NCI-H526 treated with DMSO at 0.1 percent for 48 hours (cell line): ENCODE results near the gene TOX4.
"Not testable (repeated sequence)": the region's sequence is repeated elsewhere in the genome, so short reads cannot be mapped to it uniquely, and the experiment has no call there.

ENCODE experiments used
- DNase-seq: peaks from one replicate; lab custom pipeline; 2025; lab: John Stamatoyannopoulos, UW

Gene TOX4

DNA sequence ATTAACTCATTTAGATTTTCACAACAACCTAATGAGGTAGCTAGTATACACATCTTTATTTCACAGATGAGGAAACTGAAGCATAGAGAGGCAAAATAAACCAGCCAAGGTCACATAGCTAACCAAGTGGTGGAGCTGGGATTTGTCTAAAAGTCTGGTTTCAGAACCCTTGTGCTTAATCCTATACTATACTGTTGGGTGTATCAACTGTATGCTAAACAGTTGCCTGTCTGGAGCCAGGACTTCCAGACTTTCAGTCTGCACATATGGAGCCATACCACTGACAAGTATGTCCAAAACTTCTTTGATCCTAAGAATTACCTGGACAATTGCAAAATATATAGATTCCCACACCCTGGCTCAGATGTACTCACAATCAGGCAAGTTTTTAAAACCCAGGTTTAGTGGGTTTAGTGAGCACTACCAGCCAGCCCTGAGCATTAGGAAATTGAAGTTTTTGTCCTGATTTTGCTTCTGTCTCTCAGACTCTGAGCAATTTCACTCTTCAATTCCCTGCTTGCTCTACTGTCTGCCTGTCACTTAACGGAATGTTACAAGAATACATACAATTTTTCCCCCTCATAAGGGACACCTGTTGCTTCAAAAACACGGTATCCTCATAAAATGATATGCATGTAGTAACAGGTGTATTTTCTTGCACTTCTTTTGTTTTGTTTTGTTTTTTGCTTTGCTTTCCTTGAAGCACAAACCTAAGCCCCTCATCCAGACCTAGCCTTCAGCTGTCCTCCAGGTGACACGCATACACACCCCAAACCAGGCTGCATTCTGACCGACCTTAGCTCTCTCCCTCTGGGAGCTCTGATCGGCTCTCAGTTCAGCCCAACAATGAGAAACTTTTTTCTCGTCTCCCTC, 58.8 kb downstream of the TOX4 start:
- DNase-seq = no peak

GRCh38 chr14:21536418-21537089, 59.6 kb downstream of the TOX4 start:
- DNase-seq = no peak

DNA sequence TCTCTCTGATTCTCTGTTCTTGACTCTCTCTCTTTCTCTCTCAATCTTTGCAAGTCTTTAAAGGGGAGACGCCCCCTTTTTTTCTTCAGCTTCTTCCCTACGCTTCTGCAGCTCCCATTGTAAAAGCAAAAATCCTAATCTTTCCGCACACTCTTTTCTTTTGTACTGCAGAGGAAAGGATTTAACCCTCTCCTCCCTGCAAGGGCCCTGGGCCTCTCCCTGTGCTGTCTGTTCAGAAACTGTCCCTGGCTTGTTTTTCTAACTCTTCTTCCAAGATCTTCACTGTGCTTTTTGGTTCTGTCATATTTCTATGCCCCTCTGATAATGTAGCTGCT, 60.1 kb downstream of the TOX4 start:
- no peak for DNase-seq

GRCh38 chr14:21539189-21539940, 62.4 kb downstream of the TOX4 start:
- no peak for DNase-seq

- DNase-seq = no peak
These were observed 64.5 kb downstream of the TOX4 start for GRCh38 chr14:21541413-21542074.

- DNase-seq = no peak
These were observed 66.5 kb downstream of the TOX4 start for GRCh38 chr14:21543521-21543960.

DNA sequence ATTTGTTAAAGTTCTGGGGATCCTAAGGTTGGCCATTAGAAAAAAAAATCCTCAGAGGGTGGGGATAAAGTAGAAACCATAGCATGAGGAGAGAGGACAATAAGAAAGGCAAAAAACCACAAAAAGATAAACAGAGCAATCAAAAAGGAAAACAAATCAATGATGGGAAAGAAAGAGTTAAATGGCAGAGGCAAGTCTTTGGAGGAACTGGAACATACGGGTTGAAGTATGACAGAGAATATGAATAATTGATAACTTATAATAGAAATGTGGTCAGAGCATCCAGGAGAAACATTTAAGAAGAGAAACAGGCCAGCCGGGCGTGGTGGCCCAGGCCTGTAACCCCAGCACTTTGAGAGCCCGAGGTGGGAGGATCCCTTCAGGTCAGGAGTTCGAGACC, 67.0 kb downstream of the TOX4 start:
- DNase-seq = no peak

GRCh38 chr14:21544588-21544987, 67.6 kb downstream of the TOX4 start:
- DNase-seq = not testable (repeated sequence)
